HL-60 (cell line): ENCODE results near the gene PRKCSH.

Experiments used
- DNase-seq, 2 experiments: peaks; one replicate each; pipeline ENCODE4 v3.0.0-alpha.2; 2010 to 2020; ENCODE audit warnings: low read depth in 1 of 2, low spot score in 1 of 2
- H3K27ac ChIP-seq: fragments of 250-450 bp; sonication (Bioruptor Pico); replicated peaks from 2 replicates; pipeline ENCODE4 v1.5.1; 2020; ENCODE audit warnings: mild to moderate bottlenecking, moderate library complexity
- H3K27me3 ChIP-seq: fragments of 250-450 bp; sonication (Bioruptor Pico); 2 replicates; pipeline ENCODE4 v1.5.1; 2021; ENCODE audit warnings: mild to moderate bottlenecking, moderate library complexity; ENCODE audit not compliant: insufficient read depth, poor library complexity, severe bottlenecking
- H3K4me3 ChIP-seq: replicated peaks from 2 replicates; pipeline ENCODE4 v1.5.1; 2011; ENCODE audit warnings: mild to moderate bottlenecking, control low read depth, low read length; ENCODE audit not compliant: insufficient read depth
- GABPA ChIP-seq: IDR thresholded peaks from 2 replicates; pipeline ENCODE4 v1.6.1; 2012; ENCODE audit warnings: low read depth
- POLR2AphosphoS5 ChIP-seq: IDR thresholded peaks from 2 replicates; pipeline ENCODE4 v1.6.1; 2012; ENCODE audit warnings: low read depth
- SPI1 ChIP-seq: IDR thresholded peaks from 2 replicates; pipeline ENCODE4 v1.6.1; 2012; ENCODE audit warnings: low read depth, mild to moderate bottlenecking, borderline replicate concordance
- TF ChIP-seq, protein P1 (sequence below): IDR thresholded peaks from one replicate; pipeline ENCODE4 v1.5.1; 2011; ENCODE audit warnings: low read length, control low read depth, inconsistent platforms; ENCODE audit not compliant: insufficient read depth
- TF ChIP-seq, protein P2 (sequence below): IDR thresholded peaks from 2 replicates; pipeline ENCODE4 v1.6.1; 2012; ENCODE audit warnings: low read depth; ENCODE audit not compliant: insufficient replicate concordance

Gene PRKCSH

DNA sequence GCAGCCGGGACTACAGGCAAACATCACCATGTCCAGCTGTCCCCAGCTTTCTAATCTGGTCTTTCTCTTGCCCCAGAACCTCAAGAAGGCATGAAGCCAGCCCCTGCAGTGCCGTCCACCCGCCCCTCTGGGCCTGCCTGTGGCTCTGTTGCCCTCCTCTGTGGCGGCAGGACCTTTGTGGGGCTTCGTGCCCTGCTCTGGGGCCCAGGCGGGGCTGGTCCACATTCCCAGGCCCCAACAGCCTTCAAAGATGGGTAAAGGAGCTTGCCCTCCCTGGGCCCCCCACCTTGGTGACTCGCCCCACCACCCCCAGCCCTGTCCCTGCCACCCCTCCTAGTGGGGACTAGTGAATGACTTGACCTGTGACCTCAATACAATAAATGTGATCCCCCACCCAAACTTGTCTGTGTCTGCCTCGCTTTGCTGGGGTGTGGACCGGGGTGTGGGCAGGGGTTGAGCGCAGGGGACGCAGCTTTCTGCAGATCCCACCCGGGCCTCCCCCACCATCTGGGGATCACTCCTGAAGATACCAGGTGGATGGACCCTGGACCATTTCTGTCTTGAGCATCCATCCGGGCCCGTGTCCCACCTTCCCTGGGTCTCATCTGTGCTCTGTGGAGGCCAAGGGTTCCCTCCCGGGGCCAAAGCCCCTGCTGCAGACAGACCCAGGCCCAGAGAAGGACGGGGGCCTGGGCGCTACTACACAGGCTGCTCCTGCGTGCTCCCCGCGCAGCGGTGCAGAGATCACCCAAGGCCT is 15.3 kb downstream of the PRKCSH start:
- H3K27ac ChIP-seq, result no peak overlapping the region
- no peak overlapping the region for H3K4me3 ChIP-seq
- TF ChIP-seq, protein P1, sequence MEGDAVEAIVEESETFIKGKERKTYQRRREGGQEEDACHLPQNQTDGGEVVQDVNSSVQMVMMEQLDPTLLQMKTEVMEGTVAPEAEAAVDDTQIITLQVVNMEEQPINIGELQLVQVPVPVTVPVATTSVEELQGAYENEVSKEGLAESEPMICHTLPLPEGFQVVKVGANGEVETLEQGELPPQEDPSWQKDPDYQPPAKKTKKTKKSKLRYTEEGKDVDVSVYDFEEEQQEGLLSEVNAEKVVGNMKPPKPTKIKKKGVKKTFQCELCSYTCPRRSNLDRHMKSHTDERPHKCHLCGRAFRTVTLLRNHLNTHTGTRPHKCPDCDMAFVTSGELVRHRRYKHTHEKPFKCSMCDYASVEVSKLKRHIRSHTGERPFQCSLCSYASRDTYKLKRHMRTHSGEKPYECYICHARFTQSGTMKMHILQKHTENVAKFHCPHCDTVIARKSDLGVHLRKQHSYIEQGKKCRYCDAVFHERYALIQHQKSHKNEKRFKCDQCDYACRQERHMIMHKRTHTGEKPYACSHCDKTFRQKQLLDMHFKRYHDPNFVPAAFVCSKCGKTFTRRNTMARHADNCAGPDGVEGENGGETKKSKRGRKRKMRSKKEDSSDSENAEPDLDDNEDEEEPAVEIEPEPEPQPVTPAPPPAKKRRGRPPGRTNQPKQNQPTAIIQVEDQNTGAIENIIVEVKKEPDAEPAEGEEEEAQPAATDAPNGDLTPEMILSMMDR, result no peak
- no peak for TF ChIP-seq POLR2AphosphoS5
- TF ChIP-seq SPI1, result no peak
- TF ChIP-seq GABPA, result no peak
- TF ChIP-seq, protein P2, sequence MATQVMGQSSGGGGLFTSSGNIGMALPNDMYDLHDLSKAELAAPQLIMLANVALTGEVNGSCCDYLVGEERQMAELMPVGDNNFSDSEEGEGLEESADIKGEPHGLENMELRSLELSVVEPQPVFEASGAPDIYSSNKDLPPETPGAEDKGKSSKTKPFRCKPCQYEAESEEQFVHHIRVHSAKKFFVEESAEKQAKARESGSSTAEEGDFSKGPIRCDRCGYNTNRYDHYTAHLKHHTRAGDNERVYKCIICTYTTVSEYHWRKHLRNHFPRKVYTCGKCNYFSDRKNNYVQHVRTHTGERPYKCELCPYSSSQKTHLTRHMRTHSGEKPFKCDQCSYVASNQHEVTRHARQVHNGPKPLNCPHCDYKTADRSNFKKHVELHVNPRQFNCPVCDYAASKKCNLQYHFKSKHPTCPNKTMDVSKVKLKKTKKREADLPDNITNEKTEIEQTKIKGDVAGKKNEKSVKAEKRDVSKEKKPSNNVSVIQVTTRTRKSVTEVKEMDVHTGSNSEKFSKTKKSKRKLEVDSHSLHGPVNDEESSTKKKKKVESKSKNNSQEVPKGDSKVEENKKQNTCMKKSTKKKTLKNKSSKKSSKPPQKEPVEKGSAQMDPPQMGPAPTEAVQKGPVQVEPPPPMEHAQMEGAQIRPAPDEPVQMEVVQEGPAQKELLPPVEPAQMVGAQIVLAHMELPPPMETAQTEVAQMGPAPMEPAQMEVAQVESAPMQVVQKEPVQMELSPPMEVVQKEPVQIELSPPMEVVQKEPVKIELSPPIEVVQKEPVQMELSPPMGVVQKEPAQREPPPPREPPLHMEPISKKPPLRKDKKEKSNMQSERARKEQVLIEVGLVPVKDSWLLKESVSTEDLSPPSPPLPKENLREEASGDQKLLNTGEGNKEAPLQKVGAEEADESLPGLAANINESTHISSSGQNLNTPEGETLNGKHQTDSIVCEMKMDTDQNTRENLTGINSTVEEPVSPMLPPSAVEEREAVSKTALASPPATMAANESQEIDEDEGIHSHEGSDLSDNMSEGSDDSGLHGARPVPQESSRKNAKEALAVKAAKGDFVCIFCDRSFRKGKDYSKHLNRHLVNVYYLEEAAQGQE, result no peak
- H3K27me3 ChIP-seq, result no peaks in the 10 kb centered on the region
- DNase-seq, result no peak

DNA sequence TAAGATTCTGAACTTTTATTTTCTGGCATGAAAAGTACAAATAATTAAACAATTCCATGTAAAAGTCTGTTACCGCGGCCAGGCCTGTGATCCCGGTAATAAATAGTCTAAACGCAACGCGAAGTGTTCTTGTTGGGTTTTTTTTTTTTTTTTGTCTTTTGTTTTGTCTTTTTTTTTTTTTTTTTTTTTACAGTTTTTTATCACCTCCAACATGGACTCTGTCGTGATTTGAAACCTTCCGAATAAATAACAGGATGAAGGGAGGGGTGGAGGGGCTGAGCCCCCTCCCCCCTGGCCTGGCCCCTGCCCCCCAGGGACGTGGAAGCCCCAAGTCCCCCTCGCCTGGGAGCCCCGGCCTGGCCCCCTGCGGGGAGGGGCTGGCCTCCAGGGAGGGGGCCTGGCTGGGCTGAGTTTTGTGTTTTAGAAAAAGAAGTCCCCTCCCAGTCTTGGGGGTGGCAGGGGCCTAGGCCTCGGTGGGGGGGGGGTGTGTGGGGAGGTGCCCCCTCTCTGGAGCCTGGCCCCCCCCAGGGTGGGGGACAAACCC is 16.0 kb downstream of the PRKCSH start:
- DNase-seq, result no peak
- TF ChIP-seq, protein P1, result no peak
- no peak for TF ChIP-seq POLR2AphosphoS5
- no peak for TF ChIP-seq GABPA
- TF ChIP-seq, protein P2, result no peak
- no peak overlapping the region for H3K27ac ChIP-seq
- H3K27me3 ChIP-seq, result no peaks in the 10 kb centered on the region
- no peak overlapping the region for H3K4me3 ChIP-seq

DNA sequence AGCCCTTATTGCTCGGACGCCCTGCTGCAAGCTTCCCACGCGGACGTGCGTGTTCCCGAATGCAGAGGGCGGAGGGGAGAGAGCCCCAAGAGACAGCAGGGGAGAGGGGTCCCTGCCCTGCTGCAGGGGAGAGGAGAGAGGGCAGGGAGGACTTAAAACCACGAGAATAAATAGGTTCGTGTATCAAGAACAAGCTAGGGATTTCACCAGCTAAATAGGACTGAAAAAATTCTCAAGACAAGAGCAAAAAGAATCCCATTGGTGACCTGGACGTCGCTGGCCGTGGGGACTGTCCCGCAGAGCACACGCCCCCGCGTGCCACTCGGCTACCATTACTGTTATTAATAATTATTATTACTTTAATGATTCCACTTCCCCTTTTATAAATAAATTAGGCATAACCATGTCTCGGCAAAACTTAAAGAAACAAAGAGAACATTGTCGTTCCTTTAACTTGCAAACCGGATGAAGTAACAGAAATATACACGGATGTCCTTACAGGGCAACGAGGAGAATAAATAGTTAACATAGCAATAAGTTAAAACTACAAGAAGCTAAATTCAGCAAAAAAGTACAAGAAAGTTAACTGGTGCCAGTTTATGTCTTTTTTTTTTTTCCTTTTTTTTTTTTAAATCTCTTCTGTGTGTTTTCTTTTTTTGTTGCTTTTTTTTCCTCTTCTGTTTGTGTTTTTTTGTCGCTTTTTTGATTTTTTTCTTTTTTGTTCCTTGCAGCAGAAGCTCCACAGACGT is 16.6 kb downstream of the PRKCSH start:
- H3K27ac ChIP-seq, result no peak overlapping the region
- H3K27me3 ChIP-seq, result no peaks in the 10 kb centered on the region
- no peak overlapping the region for H3K4me3 ChIP-seq
- no peak for DNase-seq
- TF ChIP-seq, protein P2, result no peak
- no peak for TF ChIP-seq SPI1
- TF ChIP-seq, protein P1, result no peak
- no peak for TF ChIP-seq GABPA
- TF ChIP-seq POLR2AphosphoS5, result no peak
